ENCODE data around the gene MEOX1.

MEOX1 gene

DNA sequence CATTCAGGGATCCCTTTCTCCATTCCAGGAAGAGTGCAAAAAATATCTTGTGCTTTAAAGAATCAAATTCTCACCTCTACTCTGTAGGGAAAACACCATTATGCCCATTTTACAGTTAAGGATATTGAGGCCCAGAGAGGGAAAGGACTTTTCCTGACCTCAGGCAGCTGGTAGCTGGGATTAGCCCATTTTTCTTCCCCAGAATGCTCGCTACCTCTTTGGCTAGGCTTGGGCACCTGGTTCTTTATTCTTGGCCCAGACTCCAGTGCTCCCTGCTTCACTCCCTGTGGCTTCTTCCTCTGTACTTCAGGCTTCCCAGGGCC, 45.7 kb downstream of the MEOX1 start:
- TF ChIP-seq CTCF (conservative IDR thresholded peaks at IDR 0.05; ENCODE audit: low read depth, low read length): no peak
- no peak for DNase-seq (ENCODE audit: low read depth)
- H3K4me3 ChIP-seq (ENCODE audit: low read depth, low read length): no peak overlapping the region

- no peak for DNase-seq (ENCODE audit: low read depth)
- TF ChIP-seq CTCF (conservative IDR thresholded peaks at IDR 0.05; ENCODE audit: low read depth, low read length): no peak
- H3K4me3 ChIP-seq (ENCODE audit: low read depth, low read length): no peak overlapping the region
Measured at GRCh38 chr17:43615330-43616028, 46.2 kb downstream of the MEOX1 start.

GRCh38 chr17:43614561-43614960, 47.2 kb downstream of the MEOX1 start:
- no peak overlapping the region for H3K4me3 ChIP-seq (ENCODE audit: low read depth, low read length)
- no peak for DNase-seq (ENCODE audit: low read depth)
- TF ChIP-seq CTCF (conservative IDR thresholded peaks at IDR 0.05; ENCODE audit: low read depth, low read length): no peak

DNA sequence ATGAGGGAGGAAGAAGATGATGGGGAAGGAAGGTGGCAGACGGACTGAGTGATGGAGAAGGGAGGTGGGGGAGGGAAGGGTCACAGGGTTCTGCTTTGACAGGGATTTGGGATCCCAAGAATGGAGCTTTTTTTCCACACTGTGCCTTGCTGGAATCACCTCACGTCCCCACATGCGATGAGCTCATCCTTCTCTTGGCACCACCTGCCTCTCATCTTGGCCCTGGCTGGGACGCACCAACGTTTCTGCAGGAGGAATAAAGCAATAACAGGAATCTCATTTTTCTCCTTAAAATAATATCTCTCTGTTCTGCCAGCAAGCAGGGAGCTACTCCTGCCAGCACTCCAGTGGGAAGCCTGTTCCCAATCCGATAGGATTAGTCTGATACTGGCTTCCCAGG, 47.8 kb downstream of the MEOX1 start:
- no peak for TF ChIP-seq CTCF (conservative IDR thresholded peaks at IDR 0.05; ENCODE audit: low read depth, low read length)
- H3K4me3 ChIP-seq (ENCODE audit: low read depth, low read length): no peak overlapping the region
- DNase-seq (ENCODE audit: low read depth): no peak

DNA sequence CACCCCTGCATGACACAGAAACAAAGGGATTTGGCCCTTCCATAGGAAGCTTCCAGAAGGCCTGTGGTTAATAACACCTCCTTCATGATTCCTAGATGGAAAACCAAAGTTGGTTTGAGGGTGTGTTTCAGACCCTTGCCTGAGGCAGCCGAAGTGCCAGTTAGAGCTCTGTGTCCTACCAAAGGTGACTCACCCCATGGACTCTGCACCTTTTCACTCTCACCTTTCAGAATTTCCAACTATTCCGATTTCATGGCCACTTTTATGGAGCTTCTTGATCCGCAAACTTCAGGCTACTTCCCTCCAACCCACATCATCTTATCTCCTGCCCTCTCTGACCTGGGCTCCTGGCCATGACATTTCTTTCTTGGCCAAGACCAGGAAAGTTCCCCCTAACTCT, 49.2 kb downstream of the MEOX1 start:
- no peak for DNase-seq (ENCODE audit: low read depth)
- H3K4me3 ChIP-seq (ENCODE audit: low read depth, low read length): no peak overlapping the region

DNA sequence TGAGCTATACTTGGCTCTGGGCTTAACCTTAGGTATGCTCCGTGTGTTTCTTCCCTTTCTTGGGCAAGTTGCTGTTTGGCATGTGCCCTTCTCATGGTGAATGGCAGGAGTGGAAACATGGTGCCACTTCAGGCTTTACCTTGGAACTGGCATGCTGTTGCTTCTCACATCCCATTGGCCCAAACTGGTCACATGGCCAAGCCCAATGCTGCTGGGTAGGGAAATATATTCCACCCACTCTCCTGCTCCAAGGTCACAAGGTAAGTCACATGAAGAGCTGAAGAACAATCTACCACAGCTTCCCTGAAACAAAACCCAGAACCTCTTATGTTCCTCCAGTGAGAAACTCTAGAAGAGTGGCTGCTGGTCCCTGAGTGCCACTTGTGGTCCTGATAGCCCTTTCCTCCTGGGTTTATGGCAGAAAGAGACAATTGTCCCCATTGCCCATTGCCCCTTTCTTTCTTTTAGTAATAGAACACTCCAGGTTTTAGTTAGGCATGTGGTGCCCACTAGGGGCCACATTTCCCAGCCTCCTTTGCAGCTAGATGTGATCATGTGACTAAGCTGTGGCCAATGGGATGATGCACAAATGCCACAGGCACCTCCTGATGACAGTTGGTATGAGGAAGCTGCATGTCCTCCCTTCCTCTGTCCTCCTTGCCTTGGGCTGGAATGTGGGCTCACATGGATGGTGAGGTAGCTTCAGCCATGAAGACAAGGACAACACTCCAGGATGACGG, 50.3 kb downstream of the MEOX1 start:
- DNase-seq (ENCODE audit: low read depth): no peak
- no peak for TF ChIP-seq CTCF (conservative IDR thresholded peaks at IDR 0.05; ENCODE audit: low read depth, low read length)
- no peak overlapping the region for H3K4me3 ChIP-seq (ENCODE audit: low read depth, low read length)

More for the DNA sequence above, 49.2 kb downstream of the MEOX1 start:
- TF ChIP-seq CTCF (conservative IDR thresholded peaks at IDR 0.05; ENCODE audit: low read depth, low read length): no peak
